Stimulated activated effector memory CD8-positive, alpha-beta T cell treated with anti-CD3 and anti-CD28 coated beads, Interleukin-12 subunit alpha, Interleukin-12 subunit beta, amount 100 ng/mL, for 72 hours (primary cell): ENCODE results near the gene CMIP.

Experiments
- ATAC-seq: fragments of 150-1000 bp; cut with Tn5 transposase; 2 replicates; pipeline ENCODE4 v1.10.0; 2021
- DNase-seq, 2 donors: peaks; one replicate each; pipeline ENCODE4 v3.0.0; 2021 to 2022; ENCODE audit warnings: low spot score in 2 of 2
- H3K27ac Mint-ChIP-seq: one replicate; pipeline ENCODE4 v1.8.0; 2022; ENCODE audit warnings: mild to moderate bottlenecking, mixed read lengths
- H3K36me3 Mint-ChIP-seq: one replicate; pipeline ENCODE4 v1.8.0; 2022; ENCODE audit warnings: mild to moderate bottlenecking, mixed read lengths
- H3K4me1 Mint-ChIP-seq: one replicate; pipeline ENCODE4 v1.8.0; 2022; ENCODE audit warnings: mixed read lengths
- H3K4me3 Mint-ChIP-seq: one replicate; pipeline ENCODE4 v1.8.0; 2022; ENCODE audit warnings: mild to moderate bottlenecking, mixed read lengths
- H3K9me3 Mint-ChIP-seq: one replicate; pipeline ENCODE4 v1.8.0; 2022; ENCODE audit warnings: mixed read lengths

Gene CMIP

DNA sequence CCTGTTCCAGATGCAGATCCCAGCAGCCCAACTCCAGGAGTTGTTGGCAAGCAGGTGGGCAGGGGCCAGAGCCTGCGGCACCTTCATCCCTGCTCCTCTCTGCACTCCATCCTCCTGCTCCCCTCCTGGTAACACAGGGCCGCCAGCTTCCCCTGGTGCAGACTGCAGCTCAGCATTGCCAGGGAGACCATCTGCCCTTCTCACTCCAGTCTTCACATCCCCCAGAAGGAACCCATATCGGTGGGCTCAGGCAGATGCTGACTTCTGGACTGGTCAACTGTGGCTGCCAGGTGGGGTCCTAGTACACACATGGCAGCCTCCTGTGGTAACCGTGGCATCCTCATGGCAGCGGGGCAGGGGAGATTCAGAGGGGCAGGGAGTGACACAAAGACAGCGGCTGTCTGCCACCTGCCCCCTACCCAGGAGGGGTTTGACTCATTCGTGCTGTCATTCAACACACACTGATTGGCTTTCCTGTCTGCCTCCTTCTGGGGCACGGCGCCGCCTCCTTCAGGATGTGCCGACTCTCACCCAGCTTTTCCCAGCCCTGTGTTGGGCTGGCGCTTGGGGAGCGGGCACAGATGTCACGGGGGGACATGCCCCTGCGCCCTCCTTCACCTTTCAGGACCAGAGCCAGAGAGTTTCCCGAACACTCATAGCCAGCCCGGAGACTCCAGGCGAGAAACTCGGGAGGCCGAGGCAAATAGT is 120.9 kb downstream of the CMIP start:
- Mint-ChIP-seq H3K9me3 (peaks cover 2% of the 10 kb centered on the region), H3K36me3 (peaks cover 26% of the 10 kb centered on the region), H3K4me3 (no peak overlapping the region), H3K27ac (peak overlapping the region; percentile 61), H3K4me1 (peaks cover 75% of the 10 kb centered on the region)
- DNase-seq: no peak
- no peak for ATAC-seq

DNA sequence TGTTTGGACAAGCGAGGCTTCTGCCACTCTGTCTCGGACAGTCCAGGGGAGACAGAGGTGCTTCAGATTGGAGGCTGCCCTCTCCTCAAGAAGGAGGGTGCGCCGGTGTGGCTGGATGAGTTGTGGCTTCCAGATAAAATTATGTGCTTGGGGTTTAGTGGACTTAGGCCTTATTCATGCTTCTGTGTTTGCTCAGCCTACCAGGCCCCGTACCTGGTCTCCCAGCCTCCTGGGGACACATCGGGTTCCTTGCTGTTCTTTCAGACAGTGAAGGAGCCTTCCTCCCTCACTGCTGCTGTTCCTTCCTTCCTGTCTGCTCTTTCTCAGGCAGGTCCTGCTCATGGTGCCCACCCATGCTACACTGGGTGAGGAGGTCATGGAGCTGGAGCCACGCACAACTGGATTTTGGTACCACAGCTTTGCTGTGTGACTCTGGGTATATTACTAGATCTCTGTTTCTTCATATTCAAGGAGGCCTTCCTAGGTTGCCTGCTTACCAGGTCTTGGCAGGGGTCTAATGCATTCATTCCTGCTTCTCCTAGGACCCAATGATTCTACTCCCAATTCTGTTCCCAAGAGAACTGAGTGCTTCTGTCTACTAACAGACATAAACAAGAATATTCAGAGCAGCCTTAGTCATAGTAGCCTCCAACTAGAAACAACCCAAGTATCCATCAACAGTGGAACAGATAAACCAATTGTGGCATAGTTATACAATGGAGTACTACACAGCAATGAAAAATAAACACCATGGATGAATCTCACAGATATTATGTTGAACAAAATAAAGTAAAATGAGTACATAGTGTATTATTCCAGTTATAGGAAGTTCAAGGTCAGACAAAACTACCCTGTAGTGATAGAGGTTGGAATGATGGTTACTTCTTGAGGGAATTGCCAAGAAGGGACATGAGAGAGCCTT is 121.7 kb downstream of the CMIP start:
- no peak for ATAC-seq
- Mint-ChIP-seq H3K4me1 (peaks cover 69% of the 10 kb centered on the region), H3K36me3 (peaks cover 26% of the 10 kb centered on the region)

GRCh38 chr16:81567087-81567486 is 122.5 kb downstream of the CMIP start:
- H3K4me1 Mint-ChIP-seq: peaks cover 67% of the 10 kb centered on the region
- H3K27ac Mint-ChIP-seq: peak overlapping the region; percentile 92
- H3K36me3 Mint-ChIP-seq: peaks cover 26% of the 10 kb centered on the region
- H3K9me3 Mint-ChIP-seq: peaks cover 2% of the 10 kb centered on the region
- ATAC-seq: no peak
- no peak overlapping the region for H3K4me3 Mint-ChIP-seq
- no peak for DNase-seq

More for the DNA sequence above, 121.7 kb downstream of the CMIP start:
- no peak for DNase-seq
- peaks cover 2% of the 10 kb centered on the region for H3K9me3 Mint-ChIP-seq
- H3K27ac Mint-ChIP-seq: peak overlapping the region; percentile 52
- H3K4me3 Mint-ChIP-seq: no peak overlapping the region

DNA sequence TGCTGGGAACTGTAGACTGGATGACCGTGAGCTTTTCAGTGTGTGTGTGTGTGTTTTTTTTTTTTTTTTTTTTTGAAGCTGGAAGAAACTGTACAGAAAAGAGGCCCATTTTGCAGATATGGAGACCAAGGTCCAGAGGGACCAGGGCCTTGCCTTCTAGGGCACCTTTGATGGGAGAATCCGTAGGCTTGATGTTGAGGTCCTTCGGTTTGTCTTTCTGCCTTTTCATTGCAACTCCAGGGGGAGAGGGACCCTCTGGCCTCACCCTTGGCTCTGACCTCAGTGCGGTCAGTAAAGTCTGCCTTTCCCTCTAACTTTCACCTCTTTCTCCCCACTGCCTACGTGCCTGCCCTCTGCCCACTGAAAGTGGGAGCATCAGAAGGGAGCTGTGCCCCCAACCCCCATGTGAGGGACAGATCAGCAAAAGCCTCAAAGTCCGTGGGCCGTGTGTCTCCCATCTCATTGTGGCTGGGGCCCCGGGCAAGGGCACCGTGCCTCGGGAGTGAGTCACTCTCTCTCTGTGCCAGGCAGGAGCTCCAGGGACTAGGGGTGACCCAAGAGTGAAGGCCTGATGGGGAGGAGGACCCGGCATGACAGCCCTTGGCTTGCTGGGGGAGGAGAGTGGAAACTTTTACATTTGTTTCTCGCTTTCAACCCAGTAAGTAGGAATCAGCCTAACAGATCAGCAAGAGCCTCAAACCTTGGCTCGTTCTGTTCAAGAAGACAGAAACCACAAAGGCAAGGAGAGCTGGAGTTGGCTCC is 123.6 kb downstream of the CMIP start:
- peaks cover 26% of the 10 kb centered on the region for H3K36me3 Mint-ChIP-seq
- ATAC-seq (peak; percentile 97), DNase-seq (peak; percentile 27 to 59)
- peak overlapping the region; percentile 58 for H3K4me3 Mint-ChIP-seq
- peaks cover 63% of the 10 kb centered on the region for H3K4me1 Mint-ChIP-seq
- peaks cover 2% of the 10 kb centered on the region for H3K9me3 Mint-ChIP-seq
- H3K27ac Mint-ChIP-seq: peak overlapping the region; percentile 92

- ATAC-seq (peak; percentile 35), DNase-seq (no peak)
- peak overlapping the region; percentile 92 for H3K27ac Mint-ChIP-seq
- H3K4me3 Mint-ChIP-seq: peak overlapping the region; percentile 58
- peaks cover 58% of the 10 kb centered on the region for H3K4me1 Mint-ChIP-seq
- peaks cover 2% of the 10 kb centered on the region for H3K9me3 Mint-ChIP-seq
- peaks cover 26% of the 10 kb centered on the region for H3K36me3 Mint-ChIP-seq
Measured at GRCh38 chr16:81568749-81569087, 124.1 kb downstream of the CMIP start.

DNA sequence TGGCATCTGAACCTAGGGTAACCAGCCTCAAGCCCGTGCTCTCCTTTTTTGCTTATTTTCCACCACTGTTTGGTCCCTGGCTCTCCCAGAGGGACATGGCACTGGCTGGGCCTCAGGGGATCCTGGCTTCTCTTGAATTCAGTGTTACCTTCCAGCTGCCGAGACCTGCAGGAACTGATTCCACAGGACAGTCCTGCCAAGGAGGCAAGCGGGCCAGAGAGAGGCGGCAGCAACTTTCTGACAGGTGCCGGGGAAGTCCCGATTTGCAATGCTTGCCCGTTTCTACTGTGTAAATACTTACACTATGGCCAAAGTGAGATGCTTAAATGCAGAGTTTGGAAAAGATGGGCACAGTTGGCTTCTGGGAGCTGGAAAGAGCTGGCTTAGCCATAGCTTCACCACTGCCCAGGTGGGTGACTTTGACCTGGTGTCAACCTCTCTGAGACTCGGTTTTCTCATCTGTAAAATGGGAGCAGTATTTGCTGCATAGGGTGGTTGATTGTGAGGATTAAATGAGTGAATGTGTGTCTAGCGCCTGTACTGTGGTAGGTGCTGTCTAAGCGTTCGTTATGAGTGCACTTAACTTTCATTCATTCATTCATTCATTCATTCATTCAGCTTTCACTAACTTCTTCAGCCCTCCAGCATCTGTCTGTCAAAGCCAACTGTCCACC is 124.9 kb downstream of the CMIP start:
- peak overlapping the region; percentile 92 for H3K27ac Mint-ChIP-seq

DNA sequence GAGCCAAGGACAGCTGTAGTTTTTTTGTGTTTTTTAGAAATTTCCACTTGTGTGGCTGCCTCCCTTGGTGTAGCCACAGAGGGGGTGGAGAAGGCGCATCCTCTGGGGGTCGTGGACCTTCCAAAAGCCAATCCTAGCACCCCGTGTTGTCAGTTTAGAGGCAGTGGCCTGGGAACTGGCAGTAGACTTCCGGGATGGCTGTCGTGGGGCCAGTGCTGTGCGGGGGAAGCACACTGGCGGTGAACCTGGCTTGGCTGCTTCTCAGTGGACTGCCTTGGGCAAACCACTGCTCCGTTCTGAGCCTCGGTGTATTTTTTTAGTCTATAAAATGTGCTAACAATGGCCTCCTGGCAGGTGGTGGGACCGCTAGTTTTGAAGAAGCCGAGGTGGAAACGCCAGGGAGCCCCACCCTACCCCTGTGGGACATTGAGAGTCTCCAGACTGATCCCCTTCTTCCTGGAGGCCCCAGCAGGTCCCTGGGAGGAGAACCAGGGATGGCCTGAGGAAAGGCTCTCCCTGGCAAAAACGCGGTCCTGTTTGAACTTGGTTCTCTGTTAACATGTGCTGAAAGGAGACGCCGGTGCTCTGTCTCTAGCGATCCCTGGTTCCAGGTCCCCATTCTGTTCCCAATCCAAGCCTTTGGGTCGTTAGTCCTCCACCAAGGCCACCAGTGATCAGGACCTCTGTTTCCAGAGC is 125.7 kb downstream of the CMIP start:
- Mint-ChIP-seq H3K4me1 (peaks cover 47% of the 10 kb centered on the region), H3K9me3 (peaks cover 2% of the 10 kb centered on the region), H3K4me3 (no peak overlapping the region), H3K27ac (peak overlapping the region; percentile 77), H3K36me3 (peaks cover 26% of the 10 kb centered on the region)
- ATAC-seq (no peak), DNase-seq (no peak)

More for the DNA sequence above, 124.9 kb downstream of the CMIP start:
- peaks cover 2% of the 10 kb centered on the region for H3K9me3 Mint-ChIP-seq
- H3K4me1 Mint-ChIP-seq: peaks cover 50% of the 10 kb centered on the region
- ATAC-seq: no peak
- H3K36me3 Mint-ChIP-seq: peaks cover 26% of the 10 kb centered on the region
- DNase-seq: no peak
- peak overlapping the region; percentile 58 for H3K4me3 Mint-ChIP-seq

- peaks cover 19% of the 10 kb centered on the region for H3K36me3 Mint-ChIP-seq
- H3K4me1 Mint-ChIP-seq: peaks cover 45% of the 10 kb centered on the region
- H3K27ac Mint-ChIP-seq: peak overlapping the region; percentile 77
- DNase-seq (no peak), ATAC-seq (no peak)
- peaks cover 2% of the 10 kb centered on the region for H3K9me3 Mint-ChIP-seq
- no peak overlapping the region for H3K4me3 Mint-ChIP-seq
Measured at GRCh38 chr16:81571175-81571574, 126.6 kb downstream of the CMIP start.

- ATAC-seq: no peak
- Mint-ChIP-seq H3K9me3 (no peaks in the 10 kb centered on the region), H3K4me3 (no peak overlapping the region), H3K4me1 (peaks cover 41% of the 10 kb centered on the region), H3K27ac (no peak overlapping the region), H3K36me3 (peaks cover 15% of the 10 kb centered on the region)
- no peak for DNase-seq
Measured at GRCh38 chr16:81571592-81572385, 127.2 kb downstream of the CMIP start.

- DNase-seq (no peak), ATAC-seq (no peak)
- Mint-ChIP-seq H3K36me3 (peaks cover 15% of the 10 kb centered on the region), H3K4me3 (no peak overlapping the region), H3K27ac (no peak overlapping the region), H3K4me1 (peaks cover 36% of the 10 kb centered on the region), H3K9me3 (no peaks in the 10 kb centered on the region)
Measured at GRCh38 chr16:81572386-81573144, 128.0 kb downstream of the CMIP start.

- DNase-seq: no peak
- ATAC-seq: no peak
- Mint-ChIP-seq H3K36me3 (peaks cover 8% of the 10 kb centered on the region), H3K9me3 (no peaks in the 10 kb centered on the region), H3K4me3 (no peak overlapping the region), H3K4me1 (peaks cover 26% of the 10 kb centered on the region), H3K27ac (no peak overlapping the region)
Measured at GRCh38 chr16:81573533-81574020, 129.0 kb downstream of the CMIP start.

GRCh38 chr16:81574168-81574567 is 129.6 kb downstream of the CMIP start:
- no peak for ATAC-seq
- no peaks in the 10 kb centered on the region for H3K9me3 Mint-ChIP-seq
- DNase-seq: no peak
- H3K27ac Mint-ChIP-seq: peak overlapping the region; percentile 65
- H3K4me1 Mint-ChIP-seq: peaks cover 20% of the 10 kb centered on the region
- H3K4me3 Mint-ChIP-seq: no peak overlapping the region
- H3K36me3 Mint-ChIP-seq: peaks cover 6% of the 10 kb centered on the region

GRCh38 chr16:81575307-81575706 is 130.7 kb downstream of the CMIP start:
- Mint-ChIP-seq H3K27ac (no peak overlapping the region), H3K4me1 (peaks cover 9% of the 10 kb centered on the region), H3K36me3 (no peaks in the 10 kb centered on the region), H3K9me3 (no peaks in the 10 kb centered on the region), H3K4me3 (no peak overlapping the region)
- DNase-seq (no peak), ATAC-seq (no peak)
